GM06990 (cell line): ENCODE results near the gene EYS.

ENCODE experiments used
- DNase-seq: peaks from one replicate; pipeline ENCODE4 v3.0.0-alpha.2; 2011; ENCODE audit not compliant: insufficient read length; ENCODE audit errors: extremely low read depth
- H3K27me3 ChIP-seq: replicated peaks from 2 replicates; pipeline ENCODE4 v1.6.0; 2011; ENCODE audit warnings: low read length; ENCODE audit not compliant: control insufficient read depth, insufficient read depth
- H3K36me3 ChIP-seq: 2 replicates; pipeline ENCODE4 v1.5.1; 2011; ENCODE audit warnings: low read length; ENCODE audit not compliant: control insufficient read depth, insufficient read depth
- H3K4me3 ChIP-seq: replicated peaks from 2 replicates; pipeline ENCODE4 v1.5.1; 2011; ENCODE audit warnings: low read depth, mild to moderate bottlenecking, control low read depth, low read length
- CTCF ChIP-seq: IDR thresholded peaks from 2 replicates; pipeline ENCODE4 v1.5.1; 2011; ENCODE audit warnings: low read length, control low read depth, mild to moderate bottlenecking, inconsistent platforms; ENCODE audit not compliant: insufficient read depth, poor library complexity, severe bottlenecking

EYS gene

DNA sequence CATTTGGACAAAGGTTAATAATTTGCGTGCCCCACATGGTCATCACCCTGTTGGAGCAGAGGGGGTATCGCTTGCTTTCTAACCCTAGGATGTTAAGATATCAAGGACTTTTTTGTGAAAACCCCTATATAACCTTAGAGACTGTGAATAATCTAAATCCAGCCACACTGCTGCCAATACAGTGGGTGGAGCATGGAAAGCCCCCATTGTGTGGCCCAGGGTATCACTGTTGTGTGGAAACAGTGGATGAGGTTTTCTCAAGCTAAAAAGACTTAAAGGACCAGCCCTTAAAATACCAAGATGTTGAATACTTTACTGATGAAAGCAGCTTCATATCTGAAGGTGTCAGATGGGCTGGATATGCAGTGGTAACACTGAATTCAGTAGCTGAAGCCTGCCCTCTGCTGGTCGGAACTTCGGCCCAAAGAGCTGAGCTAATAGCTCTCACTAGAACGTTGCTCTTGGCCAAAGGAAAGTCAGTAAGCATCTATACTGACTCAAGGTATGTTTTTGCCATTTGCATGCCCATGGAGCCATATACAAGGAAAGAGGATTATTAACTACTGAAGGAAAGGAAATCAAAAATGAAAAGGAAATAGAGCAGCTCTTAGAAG lies 1376.2 kb downstream of the EYS start:
- no peak for DNase-seq
- no peaks in the 10 kb centered on the region for H3K27me3 ChIP-seq
- H3K4me3 ChIP-seq, result no peak overlapping the region
- no peaks in the 10 kb centered on the region for H3K36me3 ChIP-seq
- TF ChIP-seq CTCF, result peak; percentile 72

- TF ChIP-seq CTCF, result no peak
- no peak overlapping the region for H3K4me3 ChIP-seq
Observed at GRCh38 chr6:64326939-64327338, 1380.1 kb downstream of the EYS start.

GRCh38 chr6:64325093-64325492 lies 1381.9 kb downstream of the EYS start:
- DNase-seq, result no peak
- Histone ChIP-seq H3K36me3 (no peaks in the 10 kb centered on the region), H3K27me3 (no peaks in the 10 kb centered on the region), H3K4me3 (no peak overlapping the region)
- no peak for TF ChIP-seq CTCF

More at GRCh38 chr6:64326939-64327338, 1380.1 kb downstream of the EYS start:
- Histone ChIP-seq H3K27me3 (no peaks in the 10 kb centered on the region), H3K36me3 (no peaks in the 10 kb centered on the region)
- no peak for DNase-seq

- H3K36me3 ChIP-seq, result no peaks in the 10 kb centered on the region
- H3K4me3 ChIP-seq, result no peak overlapping the region
- no peaks in the 10 kb centered on the region for H3K27me3 ChIP-seq
- no peak for TF ChIP-seq CTCF
- DNase-seq, result no peak
Observed at GRCh38 chr6:64310214-64310613, 1396.8 kb downstream of the EYS start.

GRCh38 chr6:64301307-64302236 lies 1405.5 kb downstream of the EYS start:
- Histone ChIP-seq H3K4me3 (no peak overlapping the region), H3K36me3 (no peaks in the 10 kb centered on the region), H3K27me3 (no peaks in the 10 kb centered on the region)
- TF ChIP-seq CTCF, result no peak
- DNase-seq, result no peak
